HL-60/S4 treated with phorbol 12-myristate 13-acetate at 8.2 ng/mL for 4 days and 3 days (cell line): ENCODE data around the gene GET4.
"Not testable (repeated sequence)": the region's sequence is repeated elsewhere in the genome, so short reads cannot be mapped to it uniquely, and the experiment has no call there.

Experiments used
- in situ Hi-C: fragments of 300-500 bp; cut with MboI; formaldehyde crosslinking; loops from 2 replicates; pipeline ENCODE4 v1.15.0; 2022; ENCODE audit warnings: low sequenced_read_pairs

The GET4 gene

GRCh38 chr7:924042-924441 is 47.7 kb downstream of the GET4 start:
- in situ Hi-C loops, result not testable (repeated sequence)

DNA sequence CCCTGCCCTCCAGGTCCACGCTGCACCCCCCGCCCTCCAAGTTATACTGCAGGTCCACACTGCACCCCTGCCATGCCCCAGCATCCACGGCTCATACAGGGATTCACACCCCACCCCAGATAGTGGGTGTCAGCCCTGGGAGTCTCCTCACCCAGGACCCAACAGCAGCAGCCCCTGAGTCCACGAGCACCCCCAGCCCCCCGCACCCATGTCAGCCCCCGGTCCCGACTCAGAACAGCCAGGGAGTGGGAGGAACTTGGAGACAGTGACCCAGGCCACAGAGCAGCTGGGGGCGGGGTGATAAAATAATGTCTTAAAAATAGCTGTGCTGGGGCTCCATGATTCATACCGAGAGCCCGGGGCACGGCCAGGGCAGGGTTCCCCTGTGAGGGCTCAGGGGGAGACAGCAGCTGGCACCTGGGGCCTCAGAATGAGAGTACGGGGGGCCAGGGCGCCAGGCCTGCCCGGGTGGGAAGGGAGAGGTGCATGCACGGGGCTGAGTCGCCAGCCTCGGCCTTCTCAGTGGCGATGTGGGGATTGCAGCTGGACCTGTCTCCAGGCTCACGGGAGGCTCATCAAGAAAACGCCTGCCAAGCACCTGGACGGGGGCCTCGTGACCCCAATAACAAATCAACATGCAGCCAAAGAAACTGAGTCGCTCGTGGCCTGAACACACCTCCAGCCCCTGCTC is 48.3 kb downstream of the GET4 start:
- in situ Hi-C loops, result no loop called here

DNA sequence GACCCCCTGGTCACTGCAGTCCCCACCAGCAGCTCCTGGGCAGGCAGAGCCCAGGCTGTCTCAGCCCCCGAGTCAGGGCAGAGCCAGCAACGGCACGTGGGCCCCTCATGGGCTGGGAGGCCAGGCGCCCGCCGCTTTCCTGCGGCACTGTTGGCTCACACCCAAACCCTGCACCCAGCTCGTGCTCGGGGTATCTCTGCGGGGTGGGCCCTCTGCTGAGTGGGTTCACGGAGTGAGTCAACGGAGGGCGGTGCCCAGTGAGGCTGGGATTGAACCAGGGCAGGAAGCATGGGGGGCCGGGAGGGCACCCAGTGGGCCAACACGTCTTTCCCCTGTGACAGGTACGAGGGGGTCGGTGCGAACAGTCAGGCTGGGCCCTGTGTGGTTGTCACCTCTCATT is 49.2 kb downstream of the GET4 start:
- in situ Hi-C loops, result no loop called here

GRCh38 chr7:926061-927030 is 50.0 kb downstream of the GET4 start:
- in situ Hi-C loops, result no loop called here

DNA sequence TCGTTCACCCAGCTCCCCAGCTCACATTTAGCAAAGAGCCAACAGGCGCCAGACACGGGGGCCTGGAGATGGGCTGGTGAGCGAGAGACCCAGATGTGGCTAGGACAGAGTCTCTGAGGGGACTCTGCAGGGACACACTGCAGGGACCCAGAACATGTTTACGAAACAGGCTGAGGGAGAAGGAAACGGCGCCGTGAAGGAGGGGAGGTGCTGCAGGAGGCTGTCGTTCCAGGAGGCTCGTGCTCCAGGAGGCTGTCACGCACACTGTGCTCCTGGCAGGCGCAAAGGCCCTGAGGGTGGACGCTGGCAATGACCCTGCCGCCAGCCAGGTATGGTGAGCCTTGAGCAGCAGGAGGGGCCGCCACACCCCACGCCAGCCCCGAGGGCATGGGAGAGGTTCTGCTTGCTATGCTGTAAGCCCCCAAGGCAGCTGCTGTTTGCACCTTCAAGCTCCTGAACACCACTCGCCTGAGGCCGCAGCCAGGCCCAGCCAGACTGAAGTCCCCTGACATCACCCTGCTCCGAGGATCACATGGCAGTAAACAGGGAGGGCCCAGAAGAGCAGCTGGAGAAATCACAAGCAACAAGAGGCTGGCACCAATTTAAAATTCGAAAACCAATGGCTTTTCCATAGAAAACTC is 50.8 kb downstream of the GET4 start:
- in situ Hi-C loops, result no loop called here

- in situ Hi-C loops, result no loop called here
Measured at GRCh38 chr7:929311-929711, 53.0 kb downstream of the GET4 start.

- in situ Hi-C loops, result no loop called here
Measured at GRCh38 chr7:930975-931758, 54.8 kb downstream of the GET4 start.

DNA sequence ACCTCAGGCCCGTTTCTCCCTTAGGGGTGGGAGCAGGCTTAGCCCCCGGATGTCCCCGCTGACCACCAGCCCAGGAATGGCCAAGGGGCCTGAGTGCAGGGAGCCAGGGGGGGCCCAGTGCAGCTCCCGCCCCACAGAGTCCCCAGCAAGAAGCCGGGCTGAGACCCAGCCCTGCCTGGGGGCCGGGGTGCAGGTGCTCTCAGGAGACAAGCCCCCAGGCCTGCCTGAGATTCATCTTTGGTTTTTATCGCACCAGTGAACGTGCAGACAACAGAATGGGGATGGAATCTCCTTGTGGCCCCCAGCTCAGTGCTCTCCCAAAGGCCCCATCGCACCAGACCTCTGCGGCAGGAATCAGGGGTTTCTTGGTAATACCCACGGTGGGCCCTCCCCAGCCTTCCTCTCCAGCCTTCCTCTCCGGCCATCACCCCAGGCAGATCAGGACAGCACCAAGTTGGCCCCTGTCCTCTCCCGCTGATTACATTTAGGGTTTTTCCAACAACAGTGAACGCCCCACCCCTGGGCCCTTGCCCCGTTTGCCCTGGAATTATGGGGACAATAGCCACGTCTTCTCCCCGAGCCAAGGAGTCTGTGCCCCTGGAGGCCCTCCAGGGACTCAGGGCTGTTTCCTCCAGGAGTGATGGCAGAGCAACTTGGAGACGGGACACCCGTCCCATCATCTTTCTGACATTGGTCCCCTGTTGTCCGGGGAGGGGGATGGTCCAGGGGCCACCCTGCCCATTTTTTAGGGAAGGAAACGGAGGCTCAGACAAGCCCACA is 55.7 kb downstream of the GET4 start:
- in situ Hi-C loops, result no loop called here

DNA sequence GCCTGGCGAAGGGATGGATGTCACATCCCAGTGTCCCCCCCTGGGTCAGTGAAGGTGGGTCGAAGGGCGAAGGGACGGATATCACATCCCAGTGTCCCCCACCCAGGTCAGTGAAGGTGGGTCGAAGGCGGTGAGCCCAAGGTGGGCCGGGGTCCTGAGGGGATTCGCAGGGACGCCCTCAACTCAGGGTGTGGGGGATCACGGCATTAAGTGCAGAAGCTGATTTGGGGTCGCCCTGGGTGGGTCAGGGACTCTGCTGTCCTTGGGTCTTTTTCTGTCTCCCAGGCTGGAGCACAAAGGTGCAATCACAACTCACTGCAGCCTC is 56.3 kb downstream of the GET4 start:
- in situ Hi-C loops, result no loop called here

DNA sequence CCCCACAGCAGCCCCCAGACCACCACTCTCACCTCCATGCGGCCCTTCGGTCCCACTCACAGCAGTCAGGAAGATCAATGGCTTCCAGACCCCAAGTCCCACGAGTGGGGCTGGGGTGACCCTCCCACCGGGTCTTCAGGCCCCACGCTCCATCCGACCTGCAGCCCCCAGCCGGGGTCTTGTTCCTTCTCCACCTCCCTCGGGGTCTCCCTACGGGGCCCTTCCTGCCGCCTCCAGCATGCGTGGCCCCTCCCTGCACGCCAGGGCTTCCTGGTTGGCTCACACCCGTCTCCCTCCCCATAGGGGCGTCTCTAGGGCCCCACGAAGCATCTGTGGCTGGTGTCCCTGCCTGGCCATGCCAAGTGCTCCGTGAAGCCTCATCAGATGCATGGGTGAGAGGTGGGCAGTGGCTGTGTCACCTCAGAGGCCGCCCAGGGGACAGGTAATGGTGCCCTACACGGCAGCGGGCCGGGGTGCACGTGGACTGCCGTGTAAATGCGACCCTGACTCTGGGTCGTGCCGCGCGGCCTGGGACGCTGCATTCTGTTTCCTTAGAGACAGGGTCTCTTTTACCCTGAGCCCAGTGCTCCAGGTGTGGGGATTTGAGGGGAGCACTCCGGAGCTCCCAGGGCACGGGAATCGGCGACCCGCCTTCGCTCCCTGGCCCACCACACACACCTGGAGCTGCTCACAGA is 58.3 kb downstream of the GET4 start:
- in situ Hi-C loops, result no loop called here

DNA sequence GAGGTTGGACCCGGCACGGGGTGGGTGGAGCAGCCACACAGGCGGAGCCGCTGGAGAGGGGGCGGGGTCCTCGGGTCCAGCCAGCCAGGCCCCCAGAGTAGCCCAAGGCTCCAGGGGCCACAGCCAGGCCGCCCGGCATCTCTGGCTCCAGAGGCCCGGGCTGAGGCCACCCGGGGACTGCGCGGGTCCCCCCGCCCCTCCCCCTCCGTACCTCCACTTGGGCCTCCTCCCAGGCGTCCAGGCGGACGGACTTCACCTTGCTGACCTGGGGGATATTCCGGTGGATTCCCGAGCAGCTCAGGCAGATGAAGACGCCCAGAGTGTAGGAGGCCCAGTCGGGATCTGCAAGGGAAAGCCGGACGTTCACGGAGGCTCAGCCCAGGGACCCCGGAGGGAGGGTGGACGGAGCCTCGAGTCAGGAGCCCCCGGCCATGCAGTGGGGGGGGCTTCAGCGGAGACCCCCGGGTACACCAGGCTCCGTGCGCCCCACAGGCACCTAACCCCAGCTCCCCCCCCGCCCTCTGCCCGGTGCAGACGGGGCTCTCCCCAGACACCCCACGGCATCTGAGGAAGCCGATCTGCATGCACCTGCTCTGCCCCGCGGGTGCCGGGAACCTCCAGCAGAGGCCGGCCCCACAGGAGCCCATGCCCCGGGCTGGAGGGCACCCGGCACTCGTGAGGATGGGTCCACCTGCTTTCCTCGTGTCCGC is 59.0 kb downstream of the GET4 start:
- in situ Hi-C loops, result no loop called here

DNA sequence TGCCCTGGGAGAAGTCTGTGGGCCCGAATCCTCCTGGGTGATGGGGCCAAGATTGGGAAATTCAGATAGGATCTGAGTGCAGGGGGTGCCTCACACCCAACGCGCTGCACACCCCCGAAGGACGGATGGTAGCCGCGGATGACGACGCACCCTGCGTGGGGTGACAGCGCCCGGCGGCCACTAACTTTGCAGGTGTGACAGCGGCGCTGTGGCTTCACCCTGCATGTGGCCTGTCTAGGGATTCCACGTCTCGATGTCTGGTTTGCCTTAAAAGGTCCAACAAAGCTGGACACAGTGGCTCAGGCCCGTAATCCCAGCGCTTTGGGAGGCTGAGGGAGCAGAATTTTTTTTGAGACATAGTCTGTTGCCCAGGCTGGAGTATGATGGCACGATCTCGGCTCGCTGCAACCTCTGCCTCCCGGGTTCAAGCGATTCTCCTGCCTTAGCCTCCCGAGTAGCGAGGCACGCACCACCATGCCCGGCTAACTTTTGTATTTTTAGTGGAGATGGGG is 59.6 kb downstream of the GET4 start:
- in situ Hi-C loops, result no loop called here

DNA sequence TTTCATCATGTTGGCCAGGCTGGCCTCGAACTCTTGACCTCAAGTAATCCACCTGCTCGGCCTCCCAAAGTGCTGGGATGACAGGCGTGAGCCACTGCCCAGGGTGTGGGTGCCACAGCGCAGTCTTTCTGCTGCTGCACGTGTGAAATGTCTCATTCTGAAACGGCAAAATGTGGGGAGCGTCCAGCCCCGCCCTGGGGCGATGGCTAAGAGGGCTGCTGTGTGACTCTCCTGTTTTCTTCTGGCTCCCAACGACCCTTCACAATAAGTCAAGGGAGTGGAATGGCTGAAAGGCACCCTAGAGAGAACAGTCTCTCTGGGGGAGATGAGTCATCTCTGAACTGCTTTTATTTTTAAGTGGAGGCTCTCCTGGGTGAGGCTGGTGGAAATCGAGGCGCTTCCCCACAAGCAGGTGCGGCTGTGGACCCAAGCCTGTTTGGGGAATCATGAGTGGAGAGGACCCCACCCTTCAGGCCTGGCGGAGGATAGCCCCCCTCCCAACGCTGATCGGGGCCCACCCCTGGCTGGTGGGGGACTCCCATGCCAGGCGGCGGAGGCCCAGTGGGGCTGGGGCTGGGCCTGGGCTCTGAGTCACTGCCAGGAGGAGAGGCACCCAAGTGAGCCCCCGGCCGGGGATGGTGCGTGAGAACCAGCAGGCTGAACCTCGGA is 60.2 kb downstream of the GET4 start:
- in situ Hi-C loops, result no loop called here

- in situ Hi-C loops, result no loop called here
Measured at GRCh38 chr7:937856-938484, 61.6 kb downstream of the GET4 start.

GRCh38 chr7:938546-939185 is 62.3 kb downstream of the GET4 start:
- in situ Hi-C loops, result no loop called here

GRCh38 chr7:939843-940242 is 63.5 kb downstream of the GET4 start:
- in situ Hi-C loops, result no loop called here
